Endothelial cell of umbilical vein (primary cell): Measurements from ENCODE around the gene LOXL3. TPM values are rescaled to one million over a fixed set of nuclear protein-coding genes. Genes with fewer than 3 reads are reported as not detected.
A peak's percentile ranks its signal among the peaks of the same experiment; 100 is the strongest.

Source experiments
- BruUV-seq: library from RNA; stranded (reverse); fragments of 400-500 nt; replicated peaks from 2 replicates; lab custom pipeline; 2021; lab: Mats Ljungman, UMichigan
- CTCF ChIA-PET: fragments of 300-600, 350-600 bp; sonication (Branson Sonifier 250); formaldehyde crosslinking; loops from one replicate; lab custom pipeline; 2021; ENCODE audit warnings: antibody characterized with exemption, inconsistent platforms; lab: Charles Lee
- POLR2A ChIA-PET: fragments of 300-600, 350-600 bp; sonication (Branson Sonifier 250); formaldehyde crosslinking; loops from one replicate; lab custom pipeline; 2021; ENCODE audit warnings: antibody characterized with exemption, inconsistent platforms; lab: Charles Lee
- DNase-seq: peaks from one replicate; pipeline ENCODE4 v3.0.0-alpha.2; 2011; ENCODE audit warnings: low read depth, low spot score
- FAIRE-seq: peaks from 2 replicates; lab custom pipeline; 2011; peaks lifted over from hg19 to GRCh38; lab: Jason Lieb, UNC
- H2AFZ ChIP-seq: 2 replicates; pipeline ENCODE4 v1.6.0; 2012; ENCODE audit warnings: low read depth, low read length, control low read depth, inconsistent platforms
- H3K27ac ChIP-seq: 2 replicates; pipeline ENCODE4 v1.5.1; 2011; ENCODE audit warnings: low read depth, mild to moderate bottlenecking, control low read depth, low read length, moderate library complexity; ENCODE audit not compliant: insufficient read depth
- H3K27me3 ChIP-seq, 2 experiments: 2 replicates each; pipeline versions ENCODE4 v1.6.0 to v1.6.1; 2011; ENCODE audit warnings: low read length in 2 of 2, mixed read lengths in 1 of 2; ENCODE audit not compliant: control insufficient read depth in 2 of 2, insufficient read depth in 2 of 2
- H3K36me3 ChIP-seq, 2 experiments: 2 replicates in 1 of 2; 3 replicates in 1 of 2; pipeline ENCODE4 v1.5.1; 2011; ENCODE audit warnings: low read length in 2 of 2, mild to moderate bottlenecking in 1 of 2, moderate library complexity in 1 of 2; ENCODE audit not compliant: control insufficient read depth in 2 of 2, insufficient read depth in 2 of 2; ENCODE audit errors: extremely low read depth in 1 of 2
- H3K4me1 ChIP-seq: 3 replicates; pipeline ENCODE4 v1.5.1; 2011; ENCODE audit warnings: mild to moderate bottlenecking, low read length; ENCODE audit not compliant: control insufficient read depth, insufficient read depth; ENCODE audit errors: extremely low read depth
- H3K4me2 ChIP-seq: 2 replicates; pipeline ENCODE4 v1.6.1; 2011; ENCODE audit warnings: low read length, control low read depth, mixed read lengths; ENCODE audit not compliant: insufficient read depth
- H3K4me3 ChIP-seq, 3 experiments: fragments of 200-600 bp in 1 of 3; sonication (generic), shearing (Covaris generic) in 1 of 3; replicated peaks in 1 of 3; 2 replicates each; pipeline ENCODE4 v1.5.1; 2011 to 2016; ENCODE audit warnings: control low read depth in 3 of 3, low read length in 3 of 3, mild to moderate bottlenecking in 2 of 3, inconsistent platforms in 1 of 3, low read depth in 1 of 3, moderate library complexity in 1 of 3; ENCODE audit not compliant: insufficient read depth in 1 of 3
- H3K79me2 ChIP-seq: 2 replicates; pipeline ENCODE4 v1.6.0; 2012; ENCODE audit warnings: low read length, inconsistent platforms; ENCODE audit not compliant: control insufficient read depth, insufficient read depth
- H3K9ac ChIP-seq: replicated peaks from 2 replicates; pipeline ENCODE3; 2011; ENCODE audit warnings: low read length, control low read depth; ENCODE audit not compliant: insufficient read depth; ENCODE audit errors: extremely low read depth
- H3K9me1 ChIP-seq: replicated peaks from 3 replicates; pipeline ENCODE4 v1.6.0; 2011; ENCODE audit warnings: mild to moderate bottlenecking, low read length; ENCODE audit not compliant: control insufficient read depth, insufficient read depth; ENCODE audit errors: extremely low read depth
- H3K9me3 ChIP-seq: replicated peaks from 2 replicates; pipeline ENCODE4 v1.5.1; 2012; ENCODE audit warnings: low read length, inconsistent platforms; ENCODE audit not compliant: control insufficient read depth, insufficient read depth
- H4K20me1 ChIP-seq: replicated peaks from 2 replicates; pipeline ENCODE3; 2011; ENCODE audit warnings: mild to moderate bottlenecking, low read length; ENCODE audit not compliant: control insufficient read depth, insufficient read depth; ENCODE audit errors: extremely low read depth
- CTCF ChIP-seq, 2 donors: IDR thresholded peaks; 1 replicate in 1 of 2; 2 replicates in 1 of 2; pipeline ENCODE4 v1.5.1; 2011; ENCODE audit warnings: low read length in 2 of 2, mild to moderate bottlenecking in 2 of 2, moderate library complexity in 2 of 2, control low read depth in 1 of 2, inconsistent platforms in 1 of 2, low read depth in 1 of 2; ENCODE audit not compliant: insufficient read depth in 1 of 2; ENCODE audit errors: extremely low read depth in 1 of 2
- EZH2 ChIP-seq: IDR thresholded peaks from 2 replicates; pipeline ENCODE4 v1.6.1; 2012; ENCODE audit warnings: borderline replicate concordance, low read depth, mild to moderate bottlenecking, moderate library complexity, low read length, inconsistent platforms; ENCODE audit not compliant: severe bottlenecking
- FOS ChIP-seq: IDR thresholded peaks from 2 replicates; pipeline ENCODE4 v1.6.1; 2011; ENCODE audit warnings: mild to moderate bottlenecking, low read length, moderate library complexity, borderline replicate concordance; ENCODE audit not compliant: insufficient read depth
- GATA2 ChIP-seq: IDR thresholded peaks from 2 replicates; pipeline ENCODE4 v1.7.0; 2011; ENCODE audit warnings: low read depth, mild to moderate bottlenecking, moderate library complexity, mixed read lengths, low read length; ENCODE audit not compliant: insufficient read length, insufficient read depth
- JUN ChIP-seq: IDR thresholded peaks from 2 replicates; pipeline ENCODE4 v1.6.1; 2011; ENCODE audit warnings: borderline replicate concordance, low read depth; ENCODE audit not compliant: insufficient read length, insufficient read depth
- MAX ChIP-seq: IDR thresholded peaks from 2 replicates; pipeline ENCODE4 v1.6.1; 2011; ENCODE audit not compliant: insufficient read depth, insufficient read length
- MYC ChIP-seq: IDR thresholded peaks from one replicate; pipeline ENCODE4 v1.6.1; 2011; ENCODE audit warnings: mild to moderate bottlenecking, low read depth, low read length
- POLR2A ChIP-seq: IDR thresholded peaks from 2 replicates; pipeline ENCODE4 v1.6.1; 2012; ENCODE audit warnings: low read depth, mild to moderate bottlenecking, control low read depth, low read length
- POLR2AphosphoS5 ChIP-seq: IDR thresholded peaks from 2 replicates; pipeline ENCODE4 v1.6.1; 2012; ENCODE audit warnings: low read depth, mild to moderate bottlenecking, control low read depth, low read length, moderate library complexity; ENCODE audit not compliant: insufficient read depth
- dilution Hi-C: fragments of 300-500 bp; cut with MboI; formaldehyde crosslinking; loops from one replicate; pipeline ENCODE4 v1.15.0; 2019; ENCODE audit warnings: low sequenced_read_pairs; ENCODE audit not compliant: extremely low pct_ligation_motif_present
- intact Hi-C: fragments of 100-400 bp; cut with micrococcal nuclease; formaldehyde crosslinking; loops from one replicate; pipeline ENCODE4 v1.10.0; 2022
- polyA plus RNA-seq, 4 experiments: library from polyadenylated mRNA; depleted of rRNA in 3 of 4; stranded (reverse) in 3 of 4; unstranded in 1 of 4; fragments of >200 nt; gene quantifications; 2 replicates each; pipeline versions ENCODE4 v1.2.1 to v1.2.3, GENCODE V29; 2011 to 2012; ENCODE audit warnings: missing spikeins in 1 of 4
- total RNA-seq: library from RNA; stranded (reverse); gene quantifications from 2 replicates; pipeline ENCODE4 v1.2.3, GENCODE V29; 2021

The LOXL3 gene
- total and polyA plus RNA-seq, 2 donors (not counting 3 experiments of a cell fraction or from before 2014, with no cell fraction given), result 0.95 to 1.3 TPM

GRCh38 chr2:74552914-74553811, 579 bp downstream of the LOXL3 start:
- FAIRE-seq (no peak), DNase-seq (no peak)
- H3K79me2 ChIP-seq, result no peaks in the 10 kb centered on the region
- no peak overlapping the region for H3K9ac ChIP-seq
- no peaks in the 10 kb centered on the region for H4K20me1 ChIP-seq
- CTCF ChIA-PET, result interaction anchor here (0.9 kb wide), 1 partner anchor 49 kb away, joined by 3 read pairs; no protein-coding TSS in a partner anchor
- dilution Hi-C loops (no loop called here), intact Hi-C loops (no loop called here)
- no peak overlapping the region for H3K27ac ChIP-seq
- peaks cover 17% of the 10 kb centered on the region for H3K4me1 ChIP-seq
- H3K9me3 ChIP-seq, result no peaks in the 10 kb centered on the region
- no peaks in the 10 kb centered on the region for H3K9me1 ChIP-seq
- H3K4me3 ChIP-seq, result no peak overlapping the region
- TF ChIP-seq EZH2, result no peak
- no peak for TF ChIP-seq GATA2
- no peak for TF ChIP-seq JUN
- TF ChIP-seq POLR2A, result no peak
- no peak for TF ChIP-seq MYC
- no peak for TF ChIP-seq FOS
- TF ChIP-seq CTCF (IDR thresholded peaks at IDR 0.05; ENCODE audit: extremely low read depth in 1 of 2, insufficient read depth in 1 of 2, low read depth in 1 of 2, low read length in 2 of 2), result no peak
- no peak for TF ChIP-seq MAX
- TF ChIP-seq POLR2AphosphoS5, result no peak
- H2AFZ ChIP-seq, result peak overlapping the region; percentile 98
- BruUV-seq, result no TSS peak
- no peak overlapping the region for H3K4me2 ChIP-seq
- H3K27me3 ChIP-seq, result peaks cover 1 to 4% of the 10 kb centered on the region in 2 experiments
- POLR2A ChIA-PET, result no interaction called here
- H3K36me3 ChIP-seq, result peaks cover 0 to 4% of the 10 kb centered on the region in 2 experiments
